ENCODE measurements around the gene TJP1. TPM values are rescaled to one million over a fixed set of nuclear protein-coding genes. Genes with fewer than 3 reads are reported as not detected.

TJP1 gene
- total RNA-seq, 3 donors from 2014 or later (not counting 1 experiment from before 2014, with no cell fraction given), result not detected

DNA sequence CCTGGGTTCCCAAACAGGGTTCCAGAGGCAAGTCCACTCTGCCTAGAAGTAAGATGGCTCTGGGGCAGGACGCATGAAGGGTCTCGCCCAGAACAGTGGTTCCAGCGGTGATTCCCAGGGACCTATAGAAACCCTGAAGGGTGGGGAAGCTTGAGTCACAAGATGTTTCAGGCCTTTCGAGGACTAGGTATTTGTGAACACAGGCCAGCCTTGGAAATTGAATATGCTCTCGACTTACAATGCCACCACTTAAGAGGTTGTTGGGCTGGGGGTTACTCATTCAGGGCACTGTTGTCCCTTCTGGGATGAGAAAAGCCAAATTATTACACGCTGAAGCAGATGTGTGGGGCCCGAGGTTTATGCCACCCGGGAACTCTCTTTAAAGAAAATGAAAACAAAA is 152.0 kb downstream of the TJP1 start:
- H3K36me3 ChIP-seq (ENCODE audit: control insufficient read depth, insufficient read depth, low read length), result no peaks in the 10 kb centered on the region
- TF ChIP-seq CTCF (IDR thresholded peaks at IDR 0.05), result no peak
- no peaks in the 10 kb centered on the region for H3K9me3 Mint-ChIP-seq
- peaks cover 8 to 13% of the 10 kb centered on the region in 2 donors for H3K27me3 Mint-ChIP-seq (ENCODE audit: low read depth in 2 of 2)
- no peak overlapping the region for H3K27ac ChIP-seq (ENCODE audit: low read length)
- ATAC-seq, result no peak
- 86% methylated on average over 8 of the region's 8 CpGs for WGBS (ENCODE audit: insufficient coverage)
- no peaks in the 10 kb centered on the region for H3K9me3 ChIP-seq (ENCODE audit: control insufficient read depth, insufficient read depth, low read length)
- no peaks in the 10 kb centered on the region for H3K4me1 ChIP-seq (ENCODE audit: control insufficient read depth, insufficient read depth, low read length)
- H3K27ac Mint-ChIP-seq, result no peak overlapping the region
- H3K4me3 ChIP-seq (ENCODE audit: low read length), result no peak overlapping the region
- no peak overlapping the region for H3K4me3 Mint-ChIP-seq
- no peaks in the 10 kb centered on the region for H3K4me1 Mint-ChIP-seq
- intact Hi-C loops (cut with micrococcal nuclease), result no loop called here
- H3K36me3 Mint-ChIP-seq, result no peaks in the 10 kb centered on the region
- peaks cover 3% of the 10 kb centered on the region for H3K27me3 ChIP-seq (ENCODE audit: control insufficient read depth, insufficient read depth, low read length)
- DNase-seq, result no peak

- no peak for DNase-seq
- 90% methylated on average over 9 of the region's 9 CpGs for WGBS (ENCODE audit: insufficient coverage)
Observed at GRCh38 chr15:29669823-29670222, 152.4 kb downstream of the TJP1 start.

GRCh38 chr15:29668120-29668602 is 154.1 kb downstream of the TJP1 start:
- Histone ChIP-seq H3K4me3 (ENCODE audit: low read length) (no peak overlapping the region), H3K27ac (ENCODE audit: low read length) (no peak overlapping the region), H3K36me3 (ENCODE audit: control insufficient read depth, insufficient read depth, low read length) (no peaks in the 10 kb centered on the region), H3K9me3 (ENCODE audit: control insufficient read depth, insufficient read depth, low read length) (no peaks in the 10 kb centered on the region), H3K4me1 (ENCODE audit: control insufficient read depth, insufficient read depth, low read length) (no peaks in the 10 kb centered on the region), H3K27me3 (ENCODE audit: control insufficient read depth, insufficient read depth, low read length) (no peaks in the 10 kb centered on the region)
- DNase-seq, result peak in 1 of 2 donors; percentile 17
- TF ChIP-seq CTCF (IDR thresholded peaks at IDR 0.05), result peak; percentile 11
- peak in 2 of 3 donors; percentile 50 to 78 for ATAC-seq
- Mint-ChIP-seq H3K36me3 (no peaks in the 10 kb centered on the region), H3K9me3 (no peaks in the 10 kb centered on the region), H3K27ac (no peak overlapping the region), H3K4me3 (no peak overlapping the region), H3K4me1 (no peaks in the 10 kb centered on the region), H3K27me3 (ENCODE audit: low read depth in 2 of 2) (peaks cover under 1 to 9% of the 10 kb centered on the region in 2 donors)
- intact Hi-C loops (cut with micrococcal nuclease), result no loop called here
- 48% methylated on average over 15 of the region's 15 CpGs for WGBS (ENCODE audit: insufficient coverage)

More at GRCh38 chr15:29669823-29670222, 152.4 kb downstream of the TJP1 start:
- Mint-ChIP-seq H3K4me3 (no peak overlapping the region), H3K27ac (no peak overlapping the region), H3K36me3 (no peaks in the 10 kb centered on the region), H3K27me3 (ENCODE audit: low read depth in 2 of 2) (peaks cover 8 to 15% of the 10 kb centered on the region in 2 donors), H3K4me1 (no peaks in the 10 kb centered on the region), H3K9me3 (no peaks in the 10 kb centered on the region)
- intact Hi-C loops (cut with micrococcal nuclease), result no loop called here
- Histone ChIP-seq H3K27me3 (ENCODE audit: control insufficient read depth, insufficient read depth, low read length) (peaks cover 3% of the 10 kb centered on the region), H3K4me1 (ENCODE audit: control insufficient read depth, insufficient read depth, low read length) (no peaks in the 10 kb centered on the region), H3K27ac (ENCODE audit: low read length) (no peak overlapping the region), H3K36me3 (ENCODE audit: control insufficient read depth, insufficient read depth, low read length) (no peaks in the 10 kb centered on the region), H3K4me3 (ENCODE audit: low read length) (no peak overlapping the region), H3K9me3 (ENCODE audit: control insufficient read depth, insufficient read depth, low read length) (no peaks in the 10 kb centered on the region)
- ATAC-seq, result no peak
- no peak for TF ChIP-seq CTCF (IDR thresholded peaks at IDR 0.05)

DNA sequence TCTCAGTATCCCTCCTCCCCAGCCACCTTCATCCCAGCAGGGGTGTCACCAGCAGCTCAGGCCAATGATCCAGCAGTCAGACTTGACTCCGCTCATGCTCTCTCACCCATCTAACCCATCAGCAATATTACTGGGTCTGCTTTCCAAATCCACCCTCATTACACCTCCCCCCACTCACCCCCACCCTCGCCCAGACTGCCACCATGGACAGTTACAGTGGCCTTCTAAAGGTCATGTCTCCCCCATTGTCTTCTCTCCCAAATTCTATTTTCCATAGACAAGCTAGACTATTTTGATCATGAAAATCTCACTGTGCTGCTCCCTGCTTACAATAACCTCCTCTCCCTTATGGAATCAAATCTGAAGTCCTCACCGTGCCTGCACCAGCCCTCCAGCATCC is 156.0 kb downstream of the TJP1 start:
- H3K27me3 Mint-ChIP-seq (ENCODE audit: low read depth in 2 of 2), result peaks cover 0 to 8% of the 10 kb centered on the region in 2 donors
- no peak overlapping the region for H3K27ac Mint-ChIP-seq
- 84% methylated on average over 3 of the region's 3 CpGs for WGBS (ENCODE audit: insufficient coverage)
- no peak overlapping the region for H3K4me3 ChIP-seq (ENCODE audit: low read length)
- H3K36me3 Mint-ChIP-seq, result no peaks in the 10 kb centered on the region
- H3K4me3 Mint-ChIP-seq, result no peak overlapping the region
- no peaks in the 10 kb centered on the region for H3K9me3 ChIP-seq (ENCODE audit: control insufficient read depth, insufficient read depth, low read length)
- no peaks in the 10 kb centered on the region for H3K9me3 Mint-ChIP-seq
- TF ChIP-seq CTCF (IDR thresholded peaks at IDR 0.05), result no peak
- no peaks in the 10 kb centered on the region for H3K4me1 Mint-ChIP-seq
- DNase-seq (no peak), ATAC-seq (no peak)
- no peak overlapping the region for H3K27ac ChIP-seq (ENCODE audit: low read length)
- no peaks in the 10 kb centered on the region for H3K4me1 ChIP-seq (ENCODE audit: control insufficient read depth, insufficient read depth, low read length)
- no peaks in the 10 kb centered on the region for H3K27me3 ChIP-seq (ENCODE audit: control insufficient read depth, insufficient read depth, low read length)
- H3K36me3 ChIP-seq (ENCODE audit: control insufficient read depth, insufficient read depth, low read length), result no peaks in the 10 kb centered on the region
- intact Hi-C loops (cut with micrococcal nuclease), result no loop called here

Data from natural killer cell (primary cell).